Measurements from ENCODE around the gene PNLDC1. TPM values are rescaled to one million over a fixed set of nuclear protein-coding genes. Genes with fewer than 3 reads are reported as not detected.
A peak's percentile ranks its signal among the peaks of the same experiment; 100 is the strongest.

The PNLDC1 gene
- total RNA-seq, 1 donor from 2014 or later = not detected

- no peak overlapping the region for H3K27ac ChIP-seq (ENCODE audit: low read depth, low read length)
Measured at GRCh38 chr6:159865226-159865920, 65.3 kb downstream of the PNLDC1 start.

DNA sequence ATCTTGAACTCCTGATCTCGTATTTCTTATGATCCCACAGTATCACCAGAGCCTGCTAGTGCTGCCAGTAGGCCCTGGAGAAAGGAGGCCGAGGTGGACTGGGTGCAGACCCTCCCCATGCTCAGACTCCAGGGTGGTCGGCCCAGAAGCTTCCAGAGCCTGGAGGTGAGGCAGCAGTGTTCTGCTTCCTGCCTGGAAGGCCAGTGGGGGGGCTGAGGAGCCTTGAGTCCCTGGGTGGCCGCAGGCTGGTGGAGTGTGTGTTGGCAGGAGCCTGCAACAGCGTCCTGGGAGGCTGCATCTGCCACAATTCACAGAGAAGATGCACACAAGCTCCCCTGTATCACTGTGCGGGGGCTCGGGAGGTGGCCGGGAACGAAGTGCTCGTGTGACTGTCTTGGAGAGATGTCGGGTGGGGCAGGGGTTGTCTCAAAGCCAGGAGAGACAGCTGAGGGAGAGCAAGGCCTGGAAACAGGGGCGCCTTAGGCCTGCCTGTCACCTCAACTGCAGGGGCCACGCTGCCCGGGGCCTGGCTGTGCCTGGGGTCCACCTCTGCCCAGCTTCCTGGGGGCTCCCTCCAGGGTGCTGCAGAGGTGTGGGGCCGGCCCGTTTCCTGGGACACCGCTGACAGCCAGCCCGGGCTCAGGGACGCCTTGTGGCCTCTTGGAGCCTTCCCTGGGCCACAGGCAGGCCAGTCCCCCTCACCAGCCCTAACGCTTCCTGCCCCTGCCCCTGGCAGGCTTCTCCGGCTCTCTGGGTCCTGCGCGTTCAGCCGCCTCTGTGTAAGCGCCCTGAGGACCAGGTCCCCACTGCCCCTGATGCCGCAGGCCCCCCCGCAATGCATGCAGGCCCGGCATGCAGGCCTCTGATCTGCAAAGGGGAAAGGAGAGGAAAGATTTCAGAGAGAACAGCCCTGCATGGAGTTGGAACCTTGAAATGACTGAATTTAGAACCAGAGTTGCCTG, 66.5 kb downstream of the PNLDC1 start:
- peaks cover 0 to 6% (median 0%) of the 10 kb centered on the region in 3 donors for H3K9me3 ChIP-seq (ENCODE audit: control insufficient read depth in 3 of 3, low read length in 3 of 3)
- no peak overlapping the region for H3K27ac ChIP-seq (ENCODE audit: low read depth, low read length)
- no peaks in the 10 kb centered on the region for H3K36me3 ChIP-seq (ENCODE audit: control insufficient read depth in 3 of 3, insufficient read depth in 3 of 3, low read length in 3 of 3)
- H3K4me3 ChIP-seq (ENCODE audit: low read length in 3 of 3) = no peak overlapping the region
- no peaks in the 10 kb centered on the region for H3K27me3 ChIP-seq (ENCODE audit: control insufficient read depth in 3 of 3, insufficient read depth in 3 of 3, low read length in 3 of 3)
- H3K9ac ChIP-seq (ENCODE audit: low read depth in 1 of 3, low read length in 3 of 3) = no peak overlapping the region
- H3K4me1 ChIP-seq (ENCODE audit: control insufficient read depth in 3 of 3, insufficient read depth in 3 of 3, low read length in 3 of 3) = peaks cover 0 to 3% (median 0%) of the 10 kb centered on the region in 3 donors

More at GRCh38 chr6:159865226-159865920, 65.3 kb downstream of the PNLDC1 start:
- H3K36me3 ChIP-seq (ENCODE audit: control insufficient read depth in 3 of 3, insufficient read depth in 3 of 3, low read length in 3 of 3) = no peaks in the 10 kb centered on the region
- H3K9me3 ChIP-seq (ENCODE audit: control insufficient read depth in 3 of 3, low read length in 3 of 3) = peaks cover 0 to 6% (median 0%) of the 10 kb centered on the region in 3 donors
- H3K9ac ChIP-seq (ENCODE audit: low read depth in 1 of 3, low read length in 3 of 3) = no peak overlapping the region
- H3K4me1 ChIP-seq (ENCODE audit: control insufficient read depth in 3 of 3, insufficient read depth in 3 of 3, low read length in 3 of 3) = no peaks in the 10 kb centered on the region
- no peaks in the 10 kb centered on the region for H3K27me3 ChIP-seq (ENCODE audit: control insufficient read depth in 3 of 3, insufficient read depth in 3 of 3, low read length in 3 of 3)
- H3K4me3 ChIP-seq (ENCODE audit: low read length in 3 of 3) = no peak overlapping the region

Small RNA genes within 50 kb of the gene (small RNA-seq; reads per million reads assigned to genes)
- gene SNORA20 (20.6 reads per million, percentile 94 among the genes with 10 or more reads in this experiment), gene SNORA29 (not detected)

Other genes with a start within 250 kb of the PNLDC1 start
- gene SOD2, start 107.0 kb upstream of the PNLDC1 start, total RNA-seq = 28.7 TPM
- 64.7 TPM for gene WTAP, start 72.8 kb upstream of the PNLDC1 start, total RNA-seq
- 5.2 TPM for gene ACAT2, start 38.2 kb upstream of the PNLDC1 start, total RNA-seq
- gene TCP1, start 10.7 kb upstream of the PNLDC1 start, total RNA-seq = 203 TPM
- 81.4 TPM for gene MRPL18, start 9.8 kb upstream of the PNLDC1 start, total RNA-seq
- under 0.01 TPM for gene MAS1, start 90.7 kb downstream of the PNLDC1 start, total RNA-seq
- 161 TPM for gene IGF2R, start 168.8 kb downstream of the PNLDC1 start, total RNA-seq

All from skeletal muscle tissue (tissue), 5 donors.